Lung microvascular endothelial cell (primary cell): ENCODE results near the gene USP6NL. TPM values are rescaled to one million over a fixed set of nuclear protein-coding genes. Genes with fewer than 3 reads are reported as not detected.
"Not testable (repeated sequence)": the region's sequence is repeated elsewhere in the genome, so short reads cannot be mapped to it uniquely, and the experiment has no call there.

Source experiments
- DNase-seq, 2 donors: peaks; one replicate each; pipeline versions ENCODE4 v3.0.0 to v3.0.0-alpha.2; 2010; ENCODE audit warnings: low read depth in 2 of 2
- total RNA-seq: library from RNA; depleted of rRNA; stranded (reverse); fragments of >200 nt; gene quantifications from 2 replicates; pipeline ENCODE4 v1.2.1, GENCODE V29; 2014

The USP6NL gene
- total RNA-seq, 1 donor from 2014 or later: 11.3 TPM

GRCh38 chr10:11520892-11521291, 90.6 kb downstream of the USP6NL start:
- no peak for DNase-seq

- peak in 1 of 2 donors; percentile 21 for DNase-seq
These were observed 94.3 kb downstream of the USP6NL start for GRCh38 chr10:11517150-11517549.

DNA sequence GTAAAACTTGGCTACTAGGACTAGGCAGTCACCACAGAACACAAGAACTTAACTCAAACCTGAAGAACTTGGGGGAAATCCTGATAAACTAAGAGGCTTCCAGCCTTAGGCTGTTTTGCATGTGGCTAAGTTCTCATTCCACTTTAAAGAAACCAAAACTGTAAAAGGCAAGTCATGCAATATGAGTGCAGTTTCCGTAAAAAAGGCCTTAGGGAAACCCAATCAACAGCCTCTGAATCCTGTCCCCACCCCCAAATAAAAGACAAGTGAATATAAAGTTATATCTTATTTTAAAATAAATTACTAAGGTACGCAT, 95.1 kb downstream of the USP6NL start:
- DNase-seq: no peak

- DNase-seq: peak; percentile 75 to 82
These were observed 95.6 kb downstream of the USP6NL start for GRCh38 chr10:11515596-11516430.

DNA sequence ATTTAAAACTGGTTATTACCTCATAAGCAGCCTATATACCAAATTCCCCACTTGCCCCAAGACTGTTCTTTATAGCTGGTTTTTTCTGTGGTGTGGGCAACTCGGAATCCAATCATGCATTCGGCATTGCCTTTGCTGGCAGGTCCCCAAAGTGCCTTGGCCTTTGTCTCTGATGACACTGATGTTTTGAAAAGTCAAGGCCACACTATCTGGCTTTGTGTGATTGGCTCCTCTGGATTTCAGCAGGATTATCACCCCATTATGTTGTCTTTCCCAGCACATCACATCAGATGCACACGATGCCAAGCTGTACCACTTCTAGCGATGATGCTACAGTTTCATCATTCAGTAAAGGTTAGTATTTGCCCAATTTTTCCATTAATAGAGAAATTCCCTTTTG, 97.7 kb downstream of the USP6NL start:
- DNase-seq: no peak

GRCh38 chr10:11512596-11512995, 98.9 kb downstream of the USP6NL start:
- DNase-seq: peak in 1 of 2 donors; percentile 81

- DNase-seq: no peak
These were observed 100.1 kb downstream of the USP6NL start for GRCh38 chr10:11511321-11511720.

- DNase-seq: no peak
These were observed 100.7 kb downstream of the USP6NL start for GRCh38 chr10:11510736-11511135.

- no peak for DNase-seq
These were observed 101.2 kb downstream of the USP6NL start for GRCh38 chr10:11510281-11510680.

DNA sequence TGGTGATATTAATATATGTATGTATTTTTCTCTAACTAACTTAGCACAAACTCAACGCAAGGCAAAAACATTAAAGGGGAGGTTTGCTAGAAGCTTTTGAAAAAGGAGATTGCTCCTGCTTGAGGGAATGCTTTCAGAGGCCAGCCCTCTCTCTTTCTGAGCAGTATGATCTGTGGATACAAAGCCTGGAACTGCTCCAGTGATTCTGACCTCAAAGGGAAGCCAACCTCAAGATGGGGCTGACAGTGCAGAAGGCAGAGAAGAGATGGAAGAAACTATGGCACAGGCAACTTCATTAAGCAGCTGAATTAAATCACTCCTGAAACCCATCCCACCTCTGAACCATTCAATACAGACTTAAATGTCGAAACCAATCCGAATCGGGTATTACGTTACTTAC, 102.4 kb downstream of the USP6NL start:
- DNase-seq: no peak

DNA sequence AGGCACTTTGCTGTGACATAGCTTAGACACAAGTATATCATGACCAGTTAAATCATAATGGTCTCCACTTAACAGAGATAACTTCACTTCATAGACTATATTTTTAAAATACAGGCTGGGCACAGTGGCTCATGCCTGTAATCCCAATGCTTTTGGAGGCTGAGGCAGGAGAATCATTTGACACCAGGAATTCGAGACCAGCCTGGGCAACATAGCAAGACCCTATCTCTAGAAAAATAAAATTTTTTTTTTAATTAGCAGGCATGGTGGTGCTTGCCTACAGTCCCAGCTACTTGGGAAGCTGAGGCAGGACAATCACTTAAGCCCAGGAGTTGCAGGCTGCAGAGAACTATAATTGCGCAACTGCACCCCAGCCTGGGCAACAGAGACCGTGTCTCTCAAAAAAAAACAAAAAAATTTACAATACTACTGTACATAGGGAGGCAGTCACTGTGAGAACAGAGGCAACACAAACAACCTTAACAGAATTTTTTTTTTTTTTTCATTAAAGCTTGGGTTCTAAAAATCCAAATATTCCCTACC, 105.1 kb downstream of the USP6NL start:
- DNase-seq: no peak

- DNase-seq: no peak
These were observed 105.8 kb downstream of the USP6NL start for GRCh38 chr10:11505639-11506038.

DNA sequence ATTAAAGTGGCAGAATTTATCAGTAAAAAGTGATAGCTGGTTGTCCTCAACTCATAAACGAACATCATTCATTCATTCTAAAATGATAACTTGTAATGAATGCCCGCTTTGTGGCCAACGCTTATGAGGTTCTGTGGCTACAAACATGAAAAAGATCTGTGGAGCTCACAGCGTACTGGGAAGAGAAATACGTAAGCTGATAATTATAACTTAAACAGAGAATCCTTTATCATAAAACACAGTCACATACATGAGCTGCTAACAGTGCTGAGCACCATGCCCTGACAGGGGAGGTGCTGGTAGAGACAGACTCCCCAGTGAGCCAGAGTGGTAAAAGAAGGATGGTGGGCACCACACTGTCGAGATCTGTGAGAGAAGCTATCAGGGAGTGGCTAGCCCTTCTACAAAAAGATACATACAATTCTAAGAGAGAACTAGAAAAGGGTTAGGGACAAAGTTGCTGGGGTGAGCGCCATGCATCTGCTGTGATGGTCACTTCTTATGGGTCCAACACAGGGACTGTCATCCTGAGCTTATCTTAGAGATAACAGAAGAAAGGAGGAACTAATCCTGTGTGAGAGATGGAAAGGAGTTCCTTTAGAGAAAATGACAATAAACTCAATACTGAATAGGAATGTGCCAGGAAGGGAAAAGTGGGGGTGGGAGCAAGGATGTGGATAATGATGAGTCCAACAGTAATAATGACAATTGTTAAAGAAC, 106.7 kb downstream of the USP6NL start:
- DNase-seq: no peak

- DNase-seq: no peak
These were observed 109.8 kb downstream of the USP6NL start for GRCh38 chr10:11501600-11501999.

- peak in 1 of 2 donors; percentile 23 for DNase-seq
These were observed 111.9 kb downstream of the USP6NL start for GRCh38 chr10:11499425-11500071.

DNA sequence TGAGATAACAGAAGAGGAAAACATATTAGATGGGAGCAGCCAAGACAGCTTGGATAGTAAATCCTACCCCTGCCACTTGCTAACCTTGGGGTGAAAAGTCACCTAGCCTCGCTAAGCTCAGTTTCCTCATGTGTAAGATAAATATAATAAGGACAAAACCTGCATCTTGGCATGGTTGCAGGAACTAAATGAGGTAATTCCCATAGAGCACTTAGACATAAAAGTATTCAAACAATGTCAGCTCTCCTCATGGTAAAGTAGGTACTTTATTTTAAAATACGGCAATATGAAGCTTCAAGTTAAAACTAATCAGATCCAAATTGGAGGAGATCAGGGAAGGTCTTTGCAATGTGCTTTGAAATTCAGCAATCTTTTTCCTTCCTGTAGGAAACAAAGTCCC, 113.1 kb downstream of the USP6NL start:
- DNase-seq: no peak

GRCh38 chr10:11494923-11495322, 116.5 kb downstream of the USP6NL start:
- DNase-seq: not testable (repeated sequence)

DNA sequence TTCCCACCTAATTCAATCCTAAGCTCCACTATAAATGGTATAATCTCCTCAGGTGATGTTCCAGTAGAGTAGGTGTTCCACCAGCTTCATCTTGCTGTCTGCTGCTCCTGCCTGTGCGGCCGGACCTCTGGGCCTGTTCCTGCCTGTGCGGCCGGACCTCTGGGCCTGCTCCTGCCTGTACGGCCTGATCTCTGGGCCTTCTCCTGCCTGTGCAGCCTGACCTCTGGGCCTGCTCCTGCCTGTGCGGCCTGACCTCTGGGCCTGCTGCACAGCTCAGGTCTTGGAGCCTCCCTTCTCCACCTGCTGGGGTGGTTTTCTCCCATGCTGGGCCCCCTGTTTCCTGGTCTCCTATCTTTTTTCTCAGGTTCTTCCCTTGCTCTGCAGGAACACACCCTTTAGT, 117.8 kb downstream of the USP6NL start:
- no peak for DNase-seq

GRCh38 chr10:11491087-11491486, 120.4 kb downstream of the USP6NL start:
- no peak for DNase-seq

GRCh38 chr10:11489591-11489990, 121.9 kb downstream of the USP6NL start:
- DNase-seq: no peak

GRCh38 chr10:11488126-11488525, 123.3 kb downstream of the USP6NL start:
- no peak for DNase-seq
